Lung microvascular endothelial cell (primary cell): ENCODE measurements around the gene SH3GLB1. TPM values are rescaled to one million over a fixed set of nuclear protein-coding genes. Genes with fewer than 3 reads are reported as not detected.

Source experiments
- DNase-seq, 2 donors: peaks; one replicate each; pipeline versions ENCODE4 v3.0.0 to v3.0.0-alpha.2; 2010; ENCODE audit warnings: low read depth in 2 of 2
- total RNA-seq: library from RNA; depleted of rRNA; stranded (reverse); fragments of >200 nt; gene quantifications from 2 replicates; pipeline ENCODE4 v1.2.1, GENCODE V29; 2014

The SH3GLB1 gene
- total RNA-seq, 1 donor from 2014 or later, result 36.9 TPM

DNA sequence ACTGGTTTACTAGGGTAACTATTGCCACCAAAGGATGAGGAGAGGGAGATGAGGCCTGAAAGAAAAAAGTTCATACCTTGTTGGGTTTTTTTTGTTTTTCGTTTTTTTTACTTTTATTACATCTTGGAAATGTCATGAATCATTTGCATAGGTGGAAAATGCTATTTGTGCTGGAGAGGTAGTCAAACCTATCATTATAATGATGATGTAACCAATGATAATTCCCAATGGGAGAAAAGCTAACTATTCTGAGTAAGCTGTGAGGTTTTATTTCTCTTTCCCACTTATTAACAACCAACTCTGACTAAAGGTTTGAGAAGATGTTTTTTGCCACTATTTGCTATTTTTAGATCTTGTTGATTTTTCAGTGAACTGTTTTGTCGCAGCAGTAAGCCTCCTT is 29.0 kb downstream of the SH3GLB1 start:
- no peak for DNase-seq

- peak; percentile 31 to 35 for DNase-seq
These were observed 35.5 kb downstream of the SH3GLB1 start for GRCh38 chr1:86739648-86740509.

- peak; percentile 67 to 80 for DNase-seq
These were observed 37.7 kb downstream of the SH3GLB1 start for GRCh38 chr1:86741947-86742572.

- DNase-seq, result no peak
These were observed 42.9 kb downstream of the SH3GLB1 start for GRCh38 chr1:86747304-86747703.

DNA sequence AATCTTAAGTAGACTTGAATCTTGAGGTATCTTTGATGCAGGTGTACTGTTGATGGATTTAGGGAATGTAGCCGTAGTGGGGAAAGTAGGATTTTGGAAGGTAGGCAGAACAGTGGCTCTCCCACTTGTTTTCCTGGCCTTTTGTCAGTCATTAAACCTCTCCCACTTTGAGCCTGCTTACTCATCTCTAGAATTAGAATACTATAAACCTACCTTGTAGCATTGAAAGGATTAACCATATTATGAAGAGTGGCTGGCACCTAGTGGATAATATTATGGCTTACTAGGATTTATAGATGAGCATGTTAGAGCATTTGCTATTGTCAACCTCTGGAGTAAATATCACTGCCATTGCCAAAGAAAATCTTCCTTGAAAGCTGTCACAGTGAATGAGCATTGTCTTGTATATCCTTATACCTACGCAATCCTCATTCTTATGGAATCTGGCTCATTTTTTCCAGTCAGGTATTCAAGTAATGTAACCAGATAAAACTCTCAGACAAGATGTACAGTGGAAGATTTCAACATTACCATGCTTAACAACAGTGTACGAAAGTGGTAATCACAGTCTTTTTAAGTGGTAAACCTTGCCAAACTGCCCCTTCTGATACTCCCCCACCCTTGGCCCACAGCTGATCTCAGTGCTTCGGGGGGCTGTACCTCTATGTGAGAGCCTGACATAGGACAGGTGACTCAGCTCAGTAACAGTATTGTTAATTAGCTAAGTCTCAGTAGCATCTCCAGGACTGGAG is 44.4 kb downstream of the SH3GLB1 start:
- DNase-seq, result no peak

- no peak for DNase-seq
These were observed 45.7 kb downstream of the SH3GLB1 start for GRCh38 chr1:86750076-86750475.

DNA sequence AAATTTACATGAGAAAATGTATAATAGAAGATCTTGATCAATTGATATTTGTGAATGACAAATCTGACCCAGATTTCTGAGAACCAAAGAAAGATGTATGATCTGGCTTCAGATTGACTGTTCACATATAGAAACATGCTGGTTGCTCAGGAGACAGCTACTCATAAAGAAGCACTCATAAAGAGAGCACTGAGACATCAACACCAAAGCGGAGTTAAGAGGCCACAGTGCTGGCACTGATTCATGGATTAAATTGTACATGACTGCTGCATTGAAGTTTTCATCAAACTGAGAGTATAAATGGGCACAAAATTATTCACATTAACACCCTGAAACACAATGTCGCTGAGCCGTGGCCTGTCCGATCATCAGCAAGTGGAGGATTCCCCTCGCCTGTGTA is 46.2 kb downstream of the SH3GLB1 start:
- DNase-seq, result no peak

DNA sequence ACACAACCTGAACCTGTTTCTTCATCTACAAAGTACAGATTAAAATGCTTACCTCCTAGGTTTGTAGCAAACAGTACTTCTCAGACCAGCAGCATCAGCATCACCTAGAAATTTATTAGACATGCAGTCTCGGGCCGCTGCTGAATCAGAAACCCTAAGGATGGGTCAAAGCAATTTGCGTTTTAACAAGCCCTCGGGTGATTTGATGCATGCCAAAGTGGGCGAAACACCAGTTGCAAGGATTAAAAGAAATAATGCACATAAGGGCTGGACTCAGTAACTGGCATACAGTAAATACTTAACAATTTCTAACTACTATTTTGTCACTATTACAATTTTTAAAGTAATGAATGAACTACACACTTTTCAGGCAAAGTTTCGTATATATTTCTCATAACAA is 47.5 kb downstream of the SH3GLB1 start:
- no peak for DNase-seq

DNA sequence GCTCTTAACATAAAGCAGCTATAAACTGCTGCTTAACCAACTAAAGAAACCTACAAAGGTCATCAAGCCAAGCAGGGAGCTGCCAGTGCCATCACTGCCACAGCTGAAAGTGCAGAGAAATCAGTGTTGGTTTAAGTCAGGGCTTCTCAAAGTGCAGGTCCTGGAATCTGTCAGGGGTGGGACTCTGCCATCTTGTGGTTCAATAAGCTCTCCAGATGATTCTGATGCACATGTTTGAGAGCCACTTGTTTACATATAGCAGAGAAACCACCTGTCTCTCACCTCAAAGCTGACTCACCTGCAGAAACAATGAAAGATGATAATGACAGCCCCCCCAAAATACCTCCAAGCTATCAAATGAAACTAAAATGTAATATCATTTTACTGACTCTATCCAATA is 49.3 kb downstream of the SH3GLB1 start:
- peak; percentile 23 to 30 for DNase-seq

DNA sequence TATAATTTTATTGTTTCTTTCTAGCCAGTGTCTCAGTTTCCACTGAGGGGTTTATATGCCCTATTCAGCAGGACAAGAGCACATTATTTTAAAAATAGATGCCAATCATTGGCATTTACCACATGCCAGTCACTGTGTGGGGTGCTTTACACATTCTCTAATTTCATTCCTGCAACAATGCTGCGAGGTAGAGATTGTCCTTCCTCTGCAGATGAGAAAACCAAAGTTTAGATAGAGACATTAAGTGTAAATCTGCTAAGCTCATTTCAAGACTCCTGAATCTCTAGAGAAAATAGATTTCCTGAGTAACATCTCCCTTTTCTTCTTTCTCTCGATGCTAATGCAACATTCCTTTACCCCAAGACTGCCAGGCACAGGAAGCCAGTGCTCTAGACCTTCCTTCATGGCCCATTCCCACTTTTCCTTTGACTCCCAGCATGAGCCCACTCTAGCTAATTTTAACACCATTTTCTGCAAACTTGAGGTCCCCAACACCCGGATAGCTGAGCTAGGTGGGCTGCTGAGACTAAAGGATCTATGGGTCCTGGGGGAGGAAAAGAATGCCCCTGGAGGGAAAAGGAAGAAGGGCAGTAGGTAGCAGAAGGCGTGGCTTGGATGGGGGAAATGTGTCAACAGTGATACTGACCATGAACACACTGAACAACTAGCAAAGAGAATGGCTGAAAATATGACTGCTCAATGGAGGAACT is 50.0 kb downstream of the SH3GLB1 start:
- no peak for DNase-seq

GRCh38 chr1:86756062-86756406 is 51.7 kb downstream of the SH3GLB1 start:
- DNase-seq, result no peak

DNA sequence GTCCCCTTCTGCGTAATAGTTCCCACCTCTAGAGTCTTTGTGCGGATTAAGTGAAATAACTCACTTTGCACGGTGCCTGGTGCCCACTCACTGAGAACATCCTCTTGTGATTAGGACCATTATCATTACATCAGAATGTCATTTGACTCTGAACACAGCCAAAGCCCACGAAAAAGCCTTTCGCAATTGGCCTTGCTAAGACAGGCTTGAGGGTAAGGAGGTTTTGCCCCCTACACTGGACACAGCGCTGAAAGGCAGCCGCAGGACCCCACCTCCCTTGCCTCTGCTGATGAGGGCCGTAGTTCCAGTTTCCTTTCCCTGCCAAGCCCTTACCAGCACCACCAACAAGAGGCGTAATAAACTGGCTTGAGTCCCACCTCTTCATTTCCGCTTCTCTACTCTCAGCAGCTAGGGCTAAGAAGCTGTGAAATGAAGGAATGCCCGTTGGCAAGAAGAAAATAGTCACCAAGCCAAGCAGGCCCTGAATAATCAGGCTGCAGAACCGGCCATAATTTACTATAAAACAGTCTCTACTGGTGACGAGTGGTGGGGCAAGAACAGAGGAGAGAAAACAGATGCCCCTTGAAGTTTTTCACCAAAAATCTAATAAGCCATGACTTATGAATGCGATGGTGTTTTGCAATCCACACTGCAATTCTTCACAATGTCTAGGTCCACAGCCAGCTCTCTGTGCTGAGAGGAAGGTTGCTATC is 53.1 kb downstream of the SH3GLB1 start:
- no peak for DNase-seq

DNA sequence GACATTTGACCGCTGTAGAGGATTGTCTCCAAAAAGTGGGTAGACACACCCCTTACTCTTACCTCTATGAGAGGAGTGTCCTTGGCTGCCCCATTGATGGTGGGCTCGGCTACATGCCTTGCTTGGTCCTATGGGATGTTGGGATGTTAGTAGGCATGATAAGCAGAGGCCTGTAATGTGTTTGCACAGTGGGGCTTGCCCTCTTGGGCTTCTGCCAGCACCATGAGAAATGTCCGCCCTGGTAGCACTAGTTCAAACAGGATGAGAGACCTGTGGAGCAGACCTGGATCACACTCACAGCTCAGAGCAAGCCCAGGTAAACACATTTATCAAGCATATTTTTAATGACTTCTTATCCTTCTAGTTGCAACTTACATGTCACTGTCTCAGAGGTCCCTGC is 54.2 kb downstream of the SH3GLB1 start:
- no peak for DNase-seq

DNA sequence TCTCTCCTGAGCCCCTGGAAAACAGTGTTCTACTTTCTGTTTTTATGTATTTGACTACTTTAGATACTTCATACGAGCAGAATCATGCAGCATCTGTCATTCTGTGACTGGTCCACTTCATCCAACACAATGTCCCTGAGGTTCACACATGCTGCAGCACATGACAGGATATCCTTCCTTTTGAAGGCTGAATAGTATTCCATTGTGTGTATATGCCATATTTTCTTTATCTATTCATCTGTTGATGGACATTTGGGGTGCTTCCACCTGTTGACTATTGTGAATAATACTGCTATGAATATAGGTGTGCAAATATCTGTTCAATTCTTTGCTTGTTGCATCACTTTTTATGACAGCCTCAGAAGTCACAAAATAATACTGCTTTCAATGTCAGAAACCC is 55.8 kb downstream of the SH3GLB1 start:
- DNase-seq, result no peak

DNA sequence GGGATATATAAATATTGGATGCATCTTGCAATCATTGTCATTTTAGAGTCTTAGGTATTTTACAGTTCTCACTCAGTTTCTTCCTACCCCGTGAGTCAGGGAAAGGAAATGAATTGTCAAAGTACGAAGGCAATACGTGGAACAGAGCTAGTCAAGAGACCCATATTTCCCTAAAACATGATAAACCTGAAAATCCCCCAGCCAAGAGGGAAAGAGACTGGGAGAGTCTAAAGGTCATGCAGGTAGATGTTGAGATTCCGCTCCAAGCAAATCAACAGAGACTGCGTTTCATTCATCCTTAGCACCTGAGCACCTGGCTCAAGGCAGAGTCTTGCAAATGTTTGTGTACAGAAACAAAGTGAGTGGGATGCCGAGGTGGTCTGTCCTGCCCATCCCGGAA is 58.0 kb downstream of the SH3GLB1 start:
- DNase-seq, result no peak

- DNase-seq, result no peak
These were observed 60.1 kb downstream of the SH3GLB1 start for GRCh38 chr1:86764523-86764922.

- no peak for DNase-seq
These were observed 60.7 kb downstream of the SH3GLB1 start for GRCh38 chr1:86765073-86765472.

DNA sequence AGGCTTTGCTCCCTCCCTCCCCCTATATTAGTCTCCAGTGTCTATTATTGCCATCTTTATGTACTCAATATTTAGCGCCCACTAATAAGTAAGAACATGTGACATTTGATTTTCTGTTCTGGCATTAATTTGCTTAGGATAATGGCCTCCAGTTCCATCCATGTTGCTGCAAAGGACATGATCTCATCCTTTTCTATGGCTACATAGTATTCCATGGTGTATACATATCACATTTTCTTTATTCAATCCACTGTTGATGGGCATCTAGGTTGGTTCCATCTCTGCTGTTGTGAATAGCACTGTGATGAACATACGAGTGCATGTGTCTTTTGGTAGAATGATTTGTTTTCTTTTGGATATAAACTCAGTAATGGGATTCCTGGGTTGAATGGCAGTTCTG is 61.3 kb downstream of the SH3GLB1 start:
- no peak for DNase-seq

DNA sequence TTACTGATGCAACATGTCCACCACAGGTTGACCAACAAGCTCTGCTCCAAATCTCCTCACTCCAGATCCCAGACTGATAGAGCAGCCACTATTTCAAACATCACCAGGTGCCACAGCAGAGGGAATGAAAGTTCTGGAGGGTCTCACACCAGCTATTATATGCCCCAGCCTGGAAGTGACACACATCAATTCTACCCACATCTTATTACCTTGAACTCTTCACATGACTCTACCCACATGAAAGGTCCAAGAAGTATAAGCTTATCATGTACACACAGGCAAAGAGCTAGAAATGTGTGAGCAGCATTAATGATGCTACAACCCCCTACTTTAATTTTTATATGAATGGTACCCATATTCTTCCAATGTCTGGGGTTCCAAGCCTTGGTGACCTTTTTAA is 64.2 kb downstream of the SH3GLB1 start:
- DNase-seq, result no peak

- DNase-seq, result no peak
These were observed 64.7 kb downstream of the SH3GLB1 start for GRCh38 chr1:86769065-86769464.
